Measurements from ENCODE around the gene ZXDA.
"Not testable (repeated sequence)": the region's sequence is repeated elsewhere in the genome, so short reads cannot be mapped to it uniquely, and the experiment has no call there.

ZXDA gene, protein sequence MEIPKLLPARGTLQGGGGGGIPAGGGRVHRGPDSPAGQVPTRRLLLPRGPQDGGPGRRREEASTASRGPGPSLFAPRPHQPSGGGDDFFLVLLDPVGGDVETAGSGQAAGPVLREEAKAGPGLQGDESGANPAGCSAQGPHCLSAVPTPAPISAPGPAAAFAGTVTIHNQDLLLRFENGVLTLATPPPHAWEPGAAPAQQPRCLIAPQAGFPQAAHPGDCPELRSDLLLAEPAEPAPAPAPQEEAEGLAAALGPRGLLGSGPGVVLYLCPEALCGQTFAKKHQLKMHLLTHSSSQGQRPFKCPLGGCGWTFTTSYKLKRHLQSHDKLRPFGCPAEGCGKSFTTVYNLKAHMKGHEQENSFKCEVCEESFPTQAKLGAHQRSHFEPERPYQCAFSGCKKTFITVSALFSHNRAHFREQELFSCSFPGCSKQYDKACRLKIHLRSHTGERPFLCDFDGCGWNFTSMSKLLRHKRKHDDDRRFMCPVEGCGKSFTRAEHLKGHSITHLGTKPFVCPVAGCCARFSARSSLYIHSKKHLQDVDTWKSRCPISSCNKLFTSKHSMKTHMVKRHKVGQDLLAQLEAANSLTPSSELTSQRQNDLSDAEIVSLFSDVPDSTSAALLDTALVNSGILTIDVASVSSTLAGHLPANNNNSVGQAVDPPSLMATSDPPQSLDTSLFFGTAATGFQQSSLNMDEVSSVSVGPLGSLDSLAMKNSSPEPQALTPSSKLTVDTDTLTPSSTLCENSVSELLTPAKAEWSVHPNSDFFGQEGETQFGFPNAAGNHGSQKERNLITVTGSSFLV

DNA sequence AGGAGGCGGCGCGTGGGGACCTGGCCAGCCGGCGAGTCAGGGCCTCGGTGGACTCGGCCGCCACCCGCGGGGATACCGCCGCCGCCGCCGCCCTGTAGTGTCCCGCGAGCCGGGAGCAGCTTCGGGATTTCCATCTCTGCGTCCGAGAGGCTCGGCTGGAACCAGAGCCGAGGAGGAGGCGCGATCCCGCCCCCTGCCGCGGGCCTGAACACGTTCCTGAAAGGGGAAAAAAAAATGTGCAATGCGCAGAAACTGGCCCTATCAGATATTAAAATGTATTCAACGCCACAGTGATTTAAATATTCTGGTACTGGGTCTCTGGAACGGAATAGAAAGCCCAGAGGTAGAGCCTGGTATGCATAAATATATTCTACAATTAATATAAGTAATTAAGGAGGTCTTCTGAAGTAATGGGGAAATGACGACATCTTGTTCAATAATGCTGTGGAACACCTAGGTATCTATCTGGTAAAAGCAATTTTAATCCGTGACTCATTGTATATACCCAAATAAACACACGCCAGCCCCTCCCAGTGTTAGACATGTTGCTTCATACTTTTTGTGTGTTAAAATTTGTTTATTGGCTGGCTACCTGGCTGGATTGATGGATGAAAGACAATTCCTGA lies at the start of gene ZXDA:
ZXDA (minus strand) TSS at position 172 of the 626 bp plus-strand sequence; CDS start at position 134, 38 bp downstream.
- not testable (repeated sequence) for DNase-seq

DNA sequence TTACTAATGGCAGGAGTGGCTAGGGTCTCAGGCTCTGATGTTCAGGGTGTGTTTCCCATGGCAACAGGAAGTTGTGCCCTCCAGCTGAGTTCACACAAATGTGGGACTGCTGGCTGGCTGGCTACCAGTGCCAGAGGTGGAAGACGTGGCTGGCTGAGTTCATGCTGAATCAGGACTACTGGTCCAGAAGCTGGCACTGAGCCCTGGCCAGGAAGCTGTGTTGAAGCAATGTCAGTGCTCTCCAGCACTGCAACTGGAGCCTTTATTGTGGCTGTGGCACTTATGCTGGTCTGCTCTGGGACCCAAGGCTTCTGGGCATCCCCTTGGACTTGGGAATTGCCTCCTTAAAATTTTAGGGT lies 42.0 kb upstream of the ZXDA start:
- DNase-seq, result no peak

DNA sequence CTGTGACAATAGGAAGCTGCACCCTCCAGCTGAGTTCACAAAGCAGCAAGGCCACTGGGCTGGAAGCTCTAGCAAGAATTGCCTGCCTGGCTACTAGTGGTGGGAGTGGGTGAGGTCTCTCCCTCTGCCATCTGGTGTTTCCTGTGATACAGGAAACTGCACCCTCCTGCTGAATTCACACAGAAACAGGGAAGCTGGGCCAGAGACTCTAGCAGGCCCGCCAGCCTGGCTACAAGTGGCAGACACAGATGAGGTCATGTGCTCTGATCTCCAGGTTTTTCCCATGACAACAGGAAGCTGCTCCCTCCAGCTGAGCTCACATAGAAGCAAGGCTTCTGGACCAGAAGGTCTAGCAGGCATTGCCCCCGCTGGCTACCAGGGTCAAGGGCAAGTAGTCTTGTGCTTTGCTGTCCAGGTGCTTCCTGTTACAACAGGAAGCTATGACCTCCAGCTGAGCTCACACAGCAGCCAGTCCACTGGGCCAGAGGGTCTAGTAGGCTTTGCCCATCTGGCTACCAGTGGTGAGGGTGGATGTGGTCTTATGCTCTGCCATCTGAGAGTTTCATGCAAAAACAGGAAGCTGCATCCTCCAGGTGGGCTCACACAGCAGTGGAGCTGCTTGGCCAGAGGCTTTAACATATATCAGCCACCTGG lies 41.5 kb upstream of the ZXDA start:
- no peak for DNase-seq

DNA sequence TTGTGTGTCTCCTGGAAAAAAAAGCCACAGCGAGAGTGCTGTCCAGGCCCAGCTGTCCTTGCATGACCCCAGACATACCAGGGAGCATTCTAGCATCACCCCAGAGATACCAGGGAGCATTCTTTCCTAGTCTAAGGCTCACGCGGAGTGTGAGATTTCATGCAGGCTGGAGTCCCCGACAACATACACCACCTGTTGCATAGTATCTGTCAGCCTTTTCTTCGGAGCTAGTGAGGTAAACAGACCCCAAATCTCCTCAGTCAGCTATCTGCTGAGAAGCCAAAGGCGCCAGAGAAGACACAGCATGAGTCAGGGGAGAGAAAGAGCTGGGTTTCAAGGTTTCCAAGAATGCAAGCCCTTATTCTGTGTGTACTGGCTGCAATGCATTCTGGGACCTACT lies 23.1 kb upstream of the ZXDA start:
- no peak for DNase-seq

DNA sequence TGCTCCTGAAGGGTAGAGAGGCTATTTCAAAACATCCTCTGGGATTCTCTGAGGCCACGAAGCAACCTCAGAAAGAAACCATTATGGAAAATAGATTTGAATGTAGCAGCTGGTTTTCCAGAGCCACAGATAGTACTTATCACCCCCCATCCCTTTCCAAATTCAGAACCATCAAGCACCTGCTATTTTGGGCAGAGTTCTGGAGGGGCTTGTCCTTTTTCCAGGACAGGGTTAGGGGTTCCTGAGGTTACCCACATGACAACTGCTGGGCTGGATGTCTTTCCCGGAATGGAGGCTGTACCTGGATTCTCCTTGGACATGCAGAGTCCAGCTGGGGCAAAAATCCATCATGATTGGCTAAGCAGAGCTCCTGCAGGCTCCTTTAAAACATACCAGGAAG lies 22.0 kb upstream of the ZXDA start:
- no peak for DNase-seq

DNA sequence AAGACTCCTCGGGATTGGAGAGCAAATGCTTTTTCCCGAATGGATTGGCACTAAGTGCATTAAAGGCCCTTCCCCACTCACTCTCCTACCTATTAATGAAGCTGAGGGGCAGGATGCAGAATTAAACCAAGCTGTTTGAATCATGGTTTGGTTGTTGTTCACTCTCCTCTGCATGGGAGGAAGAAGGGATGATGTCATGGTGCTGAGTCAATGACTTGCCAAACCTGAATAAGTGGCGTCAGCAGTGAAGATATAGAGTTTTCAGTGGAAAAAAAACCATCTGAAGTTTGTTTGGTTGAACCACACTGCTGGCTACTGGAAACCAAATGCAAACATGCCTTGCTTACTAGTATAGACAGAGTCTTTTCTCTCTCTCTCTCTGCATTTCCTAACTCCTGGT lies 19.8 kb upstream of the ZXDA start:
- DNase-seq, result no peak

DNA sequence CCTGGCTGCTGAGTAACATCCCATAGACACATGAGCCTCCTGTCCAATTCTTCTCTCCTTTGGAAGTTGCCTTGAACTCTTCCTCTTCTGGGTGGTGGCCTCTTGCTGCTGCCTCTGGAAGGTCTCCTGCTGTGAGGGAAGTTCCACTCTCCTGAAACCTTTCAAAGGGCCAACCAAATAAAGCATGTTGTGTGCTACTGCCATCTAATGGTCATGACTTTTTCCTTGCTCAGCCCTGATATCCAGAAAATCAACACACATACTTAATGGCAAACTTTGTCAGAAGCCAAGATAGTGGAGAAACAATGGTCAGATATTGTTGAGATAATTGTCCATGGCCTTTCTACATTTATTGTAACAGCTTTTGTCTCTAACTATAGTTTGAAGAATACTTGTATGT lies 19.1 kb upstream of the ZXDA start:
- no peak for DNase-seq

DNA sequence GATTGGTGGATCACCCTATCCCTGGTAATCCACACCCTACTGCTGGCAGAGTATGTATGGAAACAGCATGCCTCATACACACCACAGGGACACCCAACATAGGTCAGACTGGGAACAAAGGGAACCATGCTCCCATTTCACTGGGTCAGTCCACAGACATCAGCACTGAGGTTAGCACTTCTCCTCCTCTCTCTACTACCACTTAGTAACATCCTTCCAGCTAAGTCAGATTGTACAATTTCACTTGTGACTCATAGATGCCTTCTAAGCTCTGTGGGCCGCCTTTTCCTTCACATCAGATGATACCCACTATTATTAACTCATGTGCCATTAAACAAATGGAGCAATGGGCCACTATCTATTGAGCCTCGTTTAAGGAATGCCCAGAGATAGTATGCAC lies 15.5 kb upstream of the ZXDA start:
- no peak for DNase-seq

DNA sequence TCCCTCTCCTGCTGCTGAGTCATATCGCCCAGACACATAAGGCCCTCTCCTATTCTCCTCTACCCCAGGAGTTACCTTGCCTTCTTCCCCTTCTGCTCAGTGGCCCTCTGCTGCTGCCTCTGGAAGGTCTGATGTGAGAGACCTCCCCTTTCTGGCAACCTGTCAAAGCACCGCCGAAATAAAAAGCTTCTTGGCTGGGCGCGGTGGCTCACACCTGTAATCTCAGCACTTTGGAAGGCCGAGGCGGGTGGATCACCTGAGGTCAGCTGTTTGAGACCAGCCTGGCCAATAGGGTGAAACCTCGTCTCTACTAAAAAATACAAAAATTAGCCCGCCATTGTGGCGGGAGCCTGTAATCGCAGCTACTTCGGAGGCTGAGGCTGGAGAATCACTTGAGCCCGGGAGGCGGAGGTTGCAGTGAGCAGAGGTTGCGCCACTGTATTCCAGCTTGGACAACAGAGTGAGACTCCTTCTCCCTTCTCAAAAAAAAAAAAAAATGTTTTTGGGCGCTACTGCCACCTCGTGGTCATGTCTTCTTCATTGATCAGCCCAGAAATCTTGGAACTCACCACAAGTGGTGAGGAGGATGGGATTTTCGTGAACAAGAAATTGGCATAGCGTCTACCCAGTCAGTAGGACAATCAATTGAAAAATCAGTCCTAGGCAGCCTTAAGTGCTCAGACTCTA lies 8.6 kb upstream of the ZXDA start:
- no peak for DNase-seq

DNA sequence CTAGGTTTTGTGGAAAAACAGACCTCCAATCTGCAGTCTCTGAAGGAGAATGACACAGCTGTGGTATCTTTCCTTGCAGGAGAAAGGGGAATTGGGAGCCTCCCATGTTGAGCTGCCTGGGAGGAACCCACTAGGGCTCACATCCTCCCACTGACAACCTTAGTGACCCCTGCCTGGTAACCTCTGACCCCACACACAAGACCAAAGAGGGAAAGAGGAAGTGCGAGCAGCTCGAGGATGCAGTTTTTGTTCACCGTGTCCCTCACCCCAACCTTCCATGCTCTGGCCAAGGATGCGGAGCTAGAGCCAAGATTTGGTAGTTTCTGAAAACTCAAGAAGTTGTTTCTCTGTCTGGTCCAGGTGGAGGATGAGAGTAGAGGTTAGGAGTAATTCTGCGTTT lies 5.4 kb upstream of the ZXDA start:
- DNase-seq, result no peak

DNA sequence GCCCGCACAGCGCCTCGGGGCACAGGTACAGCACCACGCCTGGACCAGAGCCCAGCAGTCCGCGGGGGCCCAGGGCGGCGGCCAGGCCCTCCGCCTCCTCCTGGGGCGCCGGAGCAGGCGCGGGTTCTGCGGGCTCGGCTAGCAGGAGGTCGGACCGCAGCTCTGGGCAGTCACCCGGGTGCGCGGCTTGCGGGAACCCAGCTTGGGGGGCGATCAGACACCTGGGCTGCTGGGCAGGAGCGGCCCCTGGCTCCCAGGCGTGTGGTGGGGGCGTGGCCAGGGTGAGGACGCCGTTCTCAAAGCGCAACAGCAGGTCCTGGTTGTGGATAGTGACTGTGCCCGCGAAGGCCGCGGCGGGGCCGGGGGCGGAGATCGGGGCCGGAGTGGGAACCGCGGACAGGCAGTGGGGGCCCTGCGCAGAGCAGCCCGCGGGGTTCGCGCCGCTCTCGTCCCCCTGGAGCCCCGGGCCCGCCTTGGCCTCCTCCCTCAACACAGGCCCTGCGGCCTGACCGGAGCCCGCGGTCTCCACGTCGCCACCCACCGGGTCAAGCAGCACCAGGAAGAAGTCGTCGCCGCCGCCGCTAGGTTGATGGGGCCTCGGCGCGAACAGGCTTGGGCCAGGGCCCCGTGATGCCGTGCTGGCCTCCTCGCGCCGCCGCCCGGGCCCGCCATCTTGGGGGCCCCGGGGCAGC lies 517 bp downstream of the ZXDA start:
- DNase-seq, result not testable (repeated sequence)

DNA sequence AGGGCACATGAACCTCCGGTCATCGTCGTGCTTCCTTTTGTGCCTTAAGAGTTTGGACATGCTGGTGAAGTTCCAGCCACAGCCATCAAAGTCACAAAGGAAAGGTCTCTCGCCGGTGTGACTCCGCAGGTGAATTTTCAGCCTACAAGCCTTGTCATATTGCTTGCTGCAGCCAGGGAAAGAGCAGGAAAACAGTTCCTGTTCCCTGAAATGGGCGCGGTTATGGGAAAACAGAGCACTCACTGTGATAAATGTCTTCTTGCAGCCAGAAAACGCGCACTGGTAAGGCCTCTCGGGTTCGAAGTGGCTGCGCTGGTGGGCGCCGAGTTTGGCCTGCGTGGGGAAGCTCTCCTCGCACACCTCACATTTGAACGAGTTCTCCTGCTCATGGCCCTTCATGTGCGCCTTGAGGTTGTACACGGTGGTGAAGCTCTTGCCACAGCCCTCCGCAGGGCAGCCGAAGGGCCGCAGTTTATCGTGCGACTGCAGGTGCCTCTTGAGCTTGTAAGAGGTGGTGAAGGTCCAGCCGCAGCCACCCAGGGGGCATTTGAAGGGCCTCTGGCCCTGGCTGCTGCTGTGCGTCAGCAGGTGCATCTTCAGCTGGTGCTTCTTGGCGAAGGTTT lies 1.2 kb downstream of the ZXDA start:
- not testable (repeated sequence) for DNase-seq

DNA sequence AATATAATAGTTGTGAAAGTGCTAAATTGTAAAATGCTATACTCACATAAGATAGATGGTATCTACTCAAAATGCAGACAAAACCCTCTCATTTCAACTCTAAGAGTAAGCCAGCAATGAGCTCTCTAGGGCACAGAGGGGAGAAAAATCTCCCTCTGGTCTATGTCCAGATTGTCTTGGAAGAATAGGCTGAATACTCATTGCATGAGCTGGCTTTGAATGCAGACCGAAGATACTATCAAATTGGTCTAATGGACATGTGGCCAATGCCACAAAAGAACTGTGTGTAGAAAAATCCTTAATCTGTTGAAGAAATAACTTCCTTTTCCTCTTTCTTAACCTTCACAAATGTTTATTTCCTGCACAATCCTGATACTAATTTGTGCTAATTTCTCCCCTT lies 3.5 kb downstream of the ZXDA start:
- no peak for DNase-seq

DNA sequence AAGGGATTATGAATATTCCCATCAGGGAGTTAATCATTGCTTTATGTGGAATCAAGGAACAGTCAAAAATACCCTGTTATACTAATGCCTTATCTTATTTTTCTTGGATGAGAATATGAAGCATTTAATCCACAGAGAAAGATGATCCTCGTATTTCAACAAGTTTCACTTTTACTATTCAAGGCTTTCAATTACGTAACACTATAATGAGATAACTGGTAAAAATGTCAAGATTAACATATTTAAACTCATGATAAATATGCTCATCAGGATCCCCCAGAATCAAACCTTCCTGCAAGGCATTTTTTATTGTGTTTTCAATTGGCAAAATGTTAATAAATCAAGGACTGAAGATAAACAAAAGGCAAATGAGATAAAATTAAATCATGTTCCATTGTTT lies 5.1 kb downstream of the ZXDA start:
- DNase-seq, result no peak

DNA sequence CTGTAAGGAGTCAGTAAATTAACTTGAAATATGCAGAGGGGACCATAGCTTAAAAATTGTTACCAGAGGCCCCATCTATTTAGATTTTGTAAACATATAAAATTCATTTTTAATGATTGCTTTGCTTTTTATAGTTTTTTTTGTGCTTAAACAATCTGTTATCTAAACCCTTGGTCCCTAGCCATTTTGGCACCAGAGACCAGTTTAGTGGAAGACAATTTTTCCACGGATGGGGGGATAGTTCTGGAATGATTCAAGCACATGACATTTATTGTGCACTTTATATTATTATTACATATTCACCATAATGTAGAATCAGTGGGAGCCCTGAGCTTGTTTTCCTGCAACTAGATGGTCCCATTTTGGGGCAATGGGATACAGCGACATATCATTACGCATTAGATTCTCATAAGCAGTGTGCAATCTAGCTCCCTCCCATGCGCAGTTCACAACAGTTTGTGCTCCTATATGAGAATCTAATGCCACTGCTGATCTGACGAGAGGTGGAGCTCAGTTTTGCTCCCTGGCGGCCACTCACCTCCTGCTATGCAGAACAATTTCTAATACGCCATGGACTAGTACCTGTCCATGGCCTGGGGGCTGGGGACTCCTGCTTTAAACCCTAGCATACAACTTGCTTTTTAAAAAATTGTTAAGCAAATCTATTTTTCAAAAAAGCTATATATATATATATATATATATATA lies 5.9 kb downstream of the ZXDA start:
- DNase-seq, result no peak

DNA sequence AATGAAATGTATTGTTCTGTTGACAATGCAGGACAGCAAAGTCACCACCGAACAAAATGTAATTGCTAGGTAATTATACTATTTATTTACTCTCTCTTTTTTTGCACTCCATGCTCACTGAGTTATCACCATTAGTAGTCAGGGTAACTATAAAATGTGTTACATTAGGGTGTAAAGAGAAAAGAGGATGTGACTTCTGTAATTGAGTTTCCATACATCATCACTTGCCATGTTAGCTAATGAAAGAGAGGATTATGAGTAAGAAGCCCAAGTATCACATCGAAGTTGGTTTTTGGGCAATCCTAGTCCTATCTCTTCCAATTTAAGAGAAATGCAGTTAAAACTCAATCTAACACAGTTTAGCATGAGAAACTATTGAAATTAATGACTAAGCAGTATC lies 7.6 kb downstream of the ZXDA start:
- no peak for DNase-seq

DNA sequence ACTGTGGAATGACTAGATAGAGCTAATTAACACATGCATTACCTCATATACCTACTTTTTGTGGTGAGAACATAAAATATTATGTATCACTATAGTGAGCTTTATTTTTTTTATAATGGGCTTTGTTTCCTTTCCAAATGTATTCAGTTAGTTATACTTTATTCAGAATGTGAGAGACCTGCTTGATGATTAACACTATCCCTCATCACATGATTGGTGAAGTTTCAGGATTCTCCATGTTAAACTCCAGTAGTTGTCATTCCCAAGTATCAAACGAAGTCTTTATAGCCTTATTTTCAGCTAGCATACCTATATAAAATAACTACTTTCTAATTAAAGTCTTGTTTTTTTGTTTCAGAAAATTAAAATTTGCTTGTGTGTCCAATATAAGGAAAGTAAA lies 8.8 kb downstream of the ZXDA start:
- DNase-seq, result no peak

DNA sequence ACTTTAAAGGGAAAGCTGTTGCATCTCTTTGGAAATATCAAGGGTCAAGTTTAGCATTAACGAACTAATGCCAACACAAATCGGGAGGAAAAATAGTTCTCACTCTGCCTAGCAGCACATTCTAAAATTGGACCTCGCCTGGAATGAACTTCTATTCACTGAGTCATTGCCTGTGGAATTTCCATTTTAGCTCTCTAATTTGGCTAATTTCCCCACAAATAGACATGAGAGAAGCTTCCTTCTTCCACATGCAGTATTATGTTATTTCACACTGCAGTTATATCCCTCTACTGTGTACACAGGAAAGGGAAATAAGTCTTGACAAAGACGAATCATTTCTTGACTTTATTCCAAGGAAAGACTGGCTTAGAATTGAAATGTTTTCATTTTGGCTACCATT lies 9.3 kb downstream of the ZXDA start:
- DNase-seq, result no peak

DNA sequence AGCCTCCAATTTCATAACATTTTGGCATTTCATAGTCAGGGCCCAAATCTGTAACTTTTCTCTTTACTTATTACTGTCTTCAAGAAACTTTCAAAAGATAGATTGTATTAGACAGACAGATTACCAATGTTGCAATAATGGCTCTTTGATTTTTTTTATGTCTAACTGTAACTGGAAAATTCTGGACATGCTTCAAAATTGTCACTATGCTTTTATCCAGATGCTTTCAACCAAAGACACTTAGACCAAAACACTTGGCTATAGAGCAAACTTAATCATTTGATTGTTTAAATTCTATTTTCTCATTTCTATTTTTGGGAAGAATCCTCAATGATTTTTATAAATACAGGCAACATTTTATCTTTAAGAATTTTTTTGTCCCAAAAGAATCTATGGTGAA lies 10.4 kb downstream of the ZXDA start:
- no peak for DNase-seq

DNA sequence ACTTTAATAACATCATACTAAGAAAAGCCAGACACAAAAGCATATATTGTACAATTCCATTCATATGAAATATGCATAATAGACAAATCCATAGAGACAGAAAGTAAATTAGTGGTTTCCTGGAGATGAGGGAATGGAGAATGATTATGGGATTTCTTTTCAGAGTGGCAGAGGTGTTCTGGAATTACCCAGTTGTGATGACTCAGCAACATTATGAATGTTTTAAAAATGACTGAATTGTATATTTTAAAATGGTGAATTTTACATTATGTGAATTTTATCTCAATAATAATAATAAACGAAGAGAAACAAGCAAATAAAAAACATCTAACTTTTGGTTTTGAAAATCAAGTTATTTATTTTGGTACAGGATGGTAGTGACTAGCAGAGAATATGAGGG lies 11.2 kb downstream of the ZXDA start:
- no peak for DNase-seq

DNA sequence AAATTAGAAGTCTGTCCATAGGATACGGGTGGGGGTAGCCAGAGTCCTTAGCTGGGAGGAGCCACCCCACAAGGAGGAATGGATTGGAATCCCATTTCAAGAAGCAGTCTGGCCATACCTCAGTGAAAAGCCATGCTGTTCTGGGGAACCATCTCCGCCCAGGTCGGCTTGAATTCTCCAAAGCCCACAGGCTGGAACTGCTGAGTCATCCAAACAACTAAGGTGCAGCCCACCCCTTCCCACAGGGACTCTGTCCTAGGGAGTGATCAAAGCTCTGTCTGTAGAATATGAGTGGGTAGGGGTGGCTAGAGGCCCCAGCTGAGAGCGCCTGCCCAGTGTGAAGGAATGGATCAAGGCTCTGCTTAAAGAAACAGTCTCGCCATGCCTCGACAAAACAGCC lies 38.8 kb downstream of the ZXDA start:
- no peak for DNase-seq

All from stimulated activated CD4-positive, alpha-beta T cell treated with anti-CD3 and anti-CD28 coated beads, Interleukin-2, amount 100 ng/mL, for 48 hours (primary cell).